SK-N-SH (cell line): Measurements from ENCODE around the gene NTRK3. TPM values are rescaled to one million over a fixed set of nuclear protein-coding genes. Genes with fewer than 3 reads are reported as not detected.
"Not testable (repeated sequence)": the region's sequence is repeated elsewhere in the genome, so short reads cannot be mapped to it uniquely, and the experiment has no call there.

ENCODE experiments used
- CTCF ChIA-PET: fragments of 300-600, 350-600 bp; formaldehyde crosslinking; extraction: SDS; loops from one replicate; lab custom pipeline; 2021; lab: Yijun Ruan, JAX
- POLR2A ChIA-PET: fragments of 350-600 bp; sonication (Branson Sonifier 250); formaldehyde crosslinking; extraction: SDS; loops from one replicate; lab custom pipeline; 2020; ENCODE audit warnings: antibody characterized with exemption, inconsistent platforms; lab: Yijun Ruan, JAX
- DNase-seq: peaks from one replicate; pipeline ENCODE4 v3.0.0; 2012
- H2AFZ ChIP-seq: fragments of 200-600 bp; sonication (generic); 2 replicates; pipeline ENCODE4 v1.8.1; 2016; ENCODE audit warnings: antibody characterized with exemption, mild to moderate bottlenecking, low read depth
- H3F3A ChIP-seq: fragments of 200-600 bp; sonication (generic); replicated peaks from 2 replicates; pipeline ENCODE3; 2016; ENCODE audit warnings: antibody characterized with exemption, mild to moderate bottlenecking; ENCODE audit not compliant: insufficient read depth
- H3K27ac ChIP-seq, 2 experiments: fragments of 200-500 bp in 1 of 2; fragments of 200-600 bp in 1 of 2; sonication (Bioruptor generic) in 1 of 2; sonication (generic), shearing (Covaris generic) in 1 of 2; 2 replicates each; pipeline versions ENCODE4 v1.5.1 to v1.6.1; 2014 to 2016; ENCODE audit warnings: low read depth in 2 of 2, inconsistent platforms in 1 of 2, low read length in 1 of 2, mild to moderate bottlenecking in 1 of 2, mixed read lengths in 1 of 2
- H3K27me3 ChIP-seq: fragments of 200-600 bp; sonication (generic), shearing (Covaris generic); 2 replicates; pipeline ENCODE4 v1.6.1; 2016; ENCODE audit warnings: mixed run types; ENCODE audit not compliant: insufficient read depth
- H3K36me3 ChIP-seq, 2 experiments: fragments of 200-500 bp in 1 of 2; fragments of 200-600 bp in 1 of 2; sonication (Bioruptor generic) in 1 of 2; sonication (generic) in 1 of 2; replicated peaks in 1 of 2; 2 replicates each; pipeline versions ENCODE3 to v1.5.1; 2014 to 2016; ENCODE audit warnings: low read length in 1 of 2, mild to moderate bottlenecking in 1 of 2; ENCODE audit not compliant: insufficient read depth in 2 of 2, control insufficient read depth in 1 of 2
- H3K4me1 ChIP-seq, 2 experiments: fragments of 200-500 bp in 1 of 2; fragments of 200-600 bp in 1 of 2; sonication (Bioruptor generic) in 1 of 2; sonication (generic), shearing (Covaris generic) in 1 of 2; 2 replicates each; pipeline versions ENCODE4 v1.5.1 to v1.6.1; 2014 to 2016; ENCODE audit warnings: low read depth in 1 of 2, low read length in 1 of 2, mixed run types in 1 of 2; ENCODE audit not compliant: insufficient read depth in 2 of 2, control insufficient read depth in 1 of 2
- H3K4me2 ChIP-seq: fragments of 200-600 bp; sonication (generic), shearing (Covaris generic); 2 replicates; pipeline ENCODE4 v1.6.1; 2017; ENCODE audit warnings: mixed run types
- H3K4me3 ChIP-seq, 2 experiments: fragments of 200-500 bp in 1 of 2; fragments of 200-600 bp in 1 of 2; sonication (Bioruptor generic) in 1 of 2; sonication (generic), shearing (Covaris generic) in 1 of 2; 2 replicates each; pipeline versions ENCODE4 v1.5.1 to v1.8.1; 2014 to 2016; ENCODE audit warnings: low read depth in 2 of 2, inconsistent platforms in 1 of 2, low read length in 1 of 2, mild to moderate bottlenecking in 1 of 2, mixed read lengths in 1 of 2, moderate library complexity in 1 of 2
- H3K79me2 ChIP-seq: fragments of 200-600 bp; sonication (generic); 2 replicates; pipeline ENCODE4 v1.8.1; 2017; ENCODE audit warnings: mild to moderate bottlenecking; ENCODE audit not compliant: insufficient read depth
- H3K9ac ChIP-seq: fragments of 200-600 bp; sonication (generic); 2 replicates; pipeline ENCODE4 v1.6.1; 2017; ENCODE audit warnings: mixed run types
- H3K9me2 ChIP-seq: fragments of 200-600 bp; sonication (generic); 2 replicates; pipeline ENCODE4 v1.6.1; 2017; ENCODE audit warnings: mixed run types
- H3K9me3 ChIP-seq: fragments of 200-600 bp; sonication (generic); 2 replicates; pipeline ENCODE4 v1.6.1; 2017; ENCODE audit warnings: mixed run types, mild to moderate bottlenecking, moderate library complexity
- H4K20me1 ChIP-seq: fragments of 200-600 bp; sonication (generic); 2 replicates; pipeline ENCODE4 v1.6.1; 2017; ENCODE audit warnings: mild to moderate bottlenecking, mixed run types; ENCODE audit not compliant: insufficient read depth
- CHD2 ChIP-seq: fragments of 150-350 bp; IDR thresholded peaks from 2 replicates; pipeline ENCODE4 v1.6.1; 2018; ENCODE audit warnings: low read length; ENCODE audit not compliant: partially characterized antibody
- FOXJ3 ChIP-seq: sonication (generic); formaldehyde crosslinking; IDR thresholded peaks from 2 replicates; pipeline ENCODE4 v1.5.1; 2020; ENCODE audit warnings: mild to moderate bottlenecking, missing genetic modification reagents
- GATA2 ChIP-seq: sonication (generic); formaldehyde crosslinking; IDR thresholded peaks from 2 replicates; pipeline ENCODE4 v1.5.0; 2020; ENCODE audit warnings: mild to moderate bottlenecking, missing genetic modification reagents
- IRF3 ChIP-seq: fragments of 150-350 bp; IDR thresholded peaks from 2 replicates; pipeline ENCODE4 v1.6.1; 2016; ENCODE audit warnings: mild to moderate bottlenecking, low read depth, low read length
- MXI1 ChIP-seq: IDR thresholded peaks from 2 replicates; pipeline ENCODE4 v1.6.1; 2012; ENCODE audit warnings: mild to moderate bottlenecking, low read depth, low read length, improper control_type of control experiment
- PBX3 ChIP-seq: IDR thresholded peaks from 2 replicates; pipeline ENCODE4; 2012
- SMC3 ChIP-seq: IDR thresholded peaks from 2 replicates; pipeline ENCODE4 v1.6.1; 2012; ENCODE audit warnings: low read depth, low read length, improper control_type of control experiment
- TAF1 ChIP-seq: IDR thresholded peaks from 2 replicates; pipeline ENCODE4 v1.6.1; 2012; ENCODE audit warnings: low read depth, mild to moderate bottlenecking, low read length, moderate library complexity, borderline replicate concordance
- TCF12 ChIP-seq: IDR thresholded peaks from 2 replicates; pipeline ENCODE4 v1.4.0; 2012
- WGBS: methylation state at CpG from one replicate; pipeline ENCODE4 v1.1.6; 2017; ENCODE audit warnings: low lambda C conversion rate; 5-methylcytosine and 5-hydroxymethylcytosine counted together
- polyA plus RNA-seq, 3 experiments: library from polyadenylated mRNA; depleted of rRNA; stranded (reverse); fragments of >200 nt; gene quantifications; 2 replicates each; pipeline ENCODE4 v1.2.3, GENCODE V29; 2012

NTRK3 gene
- polyA plus RNA-seq, 1 of the 3 experiments (the other 2 are of a cell fraction): 2.6 TPM

- H3K9me3 ChIP-seq: no peaks in the 10 kb centered on the region
- H3K36me3 ChIP-seq: no peaks in the 10 kb centered on the region
- CTCF ChIA-PET: no interaction called here
- no peaks in the 10 kb centered on the region for H4K20me1 ChIP-seq
- TF ChIP-seq SMC3 (no peak), GATA2 (CRISPR knock-in tag) (no peak), TCF12 (no peak), CHD2 (no peak), MXI1 (no peak), IRF3 (no peak), FOXJ3 (CRISPR knock-in tag) (no peak), PBX3 (no peak), TAF1 (no peak)
- WGBS: no CpG with 5 or more reads among the region's 1 CpG
- no peak overlapping the region for H3K27ac ChIP-seq
- no peak overlapping the region for H3K9ac ChIP-seq
- no peak overlapping the region for H2AFZ ChIP-seq
- H3K9me2 ChIP-seq: no peaks in the 10 kb centered on the region
- DNase-seq: no peak
- no peak overlapping the region for H3K4me2 ChIP-seq
- POLR2A ChIA-PET: no interaction called here
- no peaks in the 10 kb centered on the region for H3K27me3 ChIP-seq
- no peaks in the 10 kb centered on the region for H3K4me1 ChIP-seq
- H3K79me2 ChIP-seq: no peaks in the 10 kb centered on the region
- H3F3A ChIP-seq: no peaks in the 10 kb centered on the region
- H3K4me3 ChIP-seq: no peak overlapping the region
These were observed 415.0 kb downstream of the NTRK3 start for GRCh38 chr15:87841426-87841998.

GRCh38 chr15:87835830-87836229 lies 420.7 kb downstream of the NTRK3 start:
- H3K9me3 ChIP-seq, H3K27me3 ChIP-seq, H3K4me2 ChIP-seq, H3K27ac ChIP-seq, H3K36me3 ChIP-seq, POLR2A ChIA-PET, H3K79me2 ChIP-seq, H3K9me2 ChIP-seq, H3K4me1 ChIP-seq, H3K9ac ChIP-seq, DNase-seq, H2AFZ ChIP-seq, H4K20me1 ChIP-seq, H3F3A ChIP-seq, CTCF ChIA-PET, H3K4me3 ChIP-seq: not testable (repeated sequence)
- 94% methylated on average over 2 of the region's 2 CpGs for WGBS

GRCh38 chr15:87833333-87833732 lies 423.2 kb downstream of the NTRK3 start:
- H3K4me2 ChIP-seq, POLR2A ChIA-PET, H3K27me3 ChIP-seq, H4K20me1 ChIP-seq, H3K4me1 ChIP-seq, H3K4me3 ChIP-seq, H3K9me2 ChIP-seq, H3K9me3 ChIP-seq, H2AFZ ChIP-seq, H3K79me2 ChIP-seq, H3K36me3 ChIP-seq, H3K27ac ChIP-seq, CTCF ChIA-PET, DNase-seq, H3K9ac ChIP-seq, H3F3A ChIP-seq: not testable (repeated sequence)
- WGBS: 60% methylated on average over 5 of the region's 5 CpGs
